NB4 (cell line): Measurements from ENCODE around the gene PRB4.

ENCODE experiments used
- CTCF ChIP-seq: IDR thresholded peaks from one replicate; pipeline ENCODE4 v1.5.1; 2012; ENCODE audit warnings: low read depth, low read length
- MAX ChIP-seq: IDR thresholded peaks from 2 replicates; pipeline ENCODE4 v1.6.1; 2011; ENCODE audit warnings: low read depth, low read length
- MYC ChIP-seq: IDR thresholded peaks from 2 replicates; pipeline ENCODE4 v1.6.1; 2011; ENCODE audit warnings: low read depth, low read length
- POLR2A ChIP-seq: IDR thresholded peaks from 2 replicates; pipeline ENCODE4 v1.6.1; 2011; ENCODE audit warnings: mild to moderate bottlenecking; ENCODE audit not compliant: insufficient read length; ENCODE audit errors: extremely low read depth

- TF ChIP-seq POLR2A = no peak
- TF ChIP-seq CTCF = no peak
- TF ChIP-seq MAX = no peak
- no peak for TF ChIP-seq MYC
Measured at GRCh38 chr12:11310336-11310735, at the start of gene PRB4.
